Loucy (cell line): Measurements from ENCODE around the gene PFN1.

Experiments used
- EZH2phosphoT487 ChIP-seq: fragments of 200-600 bp; IDR thresholded peaks from 2 replicates; pipeline ENCODE4 v1.6.1; 2018; ENCODE audit warnings: antibody characterized with exemption, mild to moderate bottlenecking, moderate library complexity, borderline replicate concordance
- TF ChIP-seq, protein P1 (sequence below): fragments of 200-600 bp; sonication (generic); conservative IDR thresholded peaks from 2 replicates; pipeline ENCODE4 v1.5.1; 2014; ENCODE audit warnings: mild to moderate bottlenecking, antibody characterized with exemption, low read length

DNA sequence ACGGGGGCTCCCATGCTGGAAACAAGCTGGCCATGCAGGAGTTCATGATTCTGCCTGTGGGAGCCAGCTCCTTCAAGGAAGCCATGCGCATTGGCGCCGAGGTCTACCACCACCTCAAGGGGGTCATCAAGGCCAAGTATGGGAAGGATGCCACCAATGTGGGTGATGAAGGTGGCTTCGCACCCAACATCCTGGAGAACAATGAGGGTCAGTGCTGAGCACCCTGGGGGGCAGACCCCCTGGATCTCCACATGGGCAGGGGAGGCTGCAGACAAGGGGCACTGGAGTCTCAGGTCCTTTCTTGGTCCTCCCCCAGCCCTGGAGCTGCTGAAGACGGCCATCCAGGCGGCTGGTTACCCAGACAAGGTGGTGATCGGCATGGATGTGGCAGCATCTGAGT, 6.8 kb upstream of the PFN1 start:
- TF ChIP-seq, protein P1, sequence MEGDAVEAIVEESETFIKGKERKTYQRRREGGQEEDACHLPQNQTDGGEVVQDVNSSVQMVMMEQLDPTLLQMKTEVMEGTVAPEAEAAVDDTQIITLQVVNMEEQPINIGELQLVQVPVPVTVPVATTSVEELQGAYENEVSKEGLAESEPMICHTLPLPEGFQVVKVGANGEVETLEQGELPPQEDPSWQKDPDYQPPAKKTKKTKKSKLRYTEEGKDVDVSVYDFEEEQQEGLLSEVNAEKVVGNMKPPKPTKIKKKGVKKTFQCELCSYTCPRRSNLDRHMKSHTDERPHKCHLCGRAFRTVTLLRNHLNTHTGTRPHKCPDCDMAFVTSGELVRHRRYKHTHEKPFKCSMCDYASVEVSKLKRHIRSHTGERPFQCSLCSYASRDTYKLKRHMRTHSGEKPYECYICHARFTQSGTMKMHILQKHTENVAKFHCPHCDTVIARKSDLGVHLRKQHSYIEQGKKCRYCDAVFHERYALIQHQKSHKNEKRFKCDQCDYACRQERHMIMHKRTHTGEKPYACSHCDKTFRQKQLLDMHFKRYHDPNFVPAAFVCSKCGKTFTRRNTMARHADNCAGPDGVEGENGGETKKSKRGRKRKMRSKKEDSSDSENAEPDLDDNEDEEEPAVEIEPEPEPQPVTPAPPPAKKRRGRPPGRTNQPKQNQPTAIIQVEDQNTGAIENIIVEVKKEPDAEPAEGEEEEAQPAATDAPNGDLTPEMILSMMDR = no peak
- TF ChIP-seq EZH2phosphoT487 = no peak
